Measurements from ENCODE around the gene RNF31.

- no peak for TF ChIP-seq EZH2 (IDR thresholded peaks at IDR 0.05; ENCODE audit: borderline replicate concordance, low read depth, low read length, severe bottlenecking)
- no peak for TF ChIP-seq CTCF (IDR thresholded peaks at IDR 0.05; ENCODE audit: extremely low read depth in 1 of 2, insufficient read depth in 1 of 2, low read depth in 1 of 2, low read length in 2 of 2)
- no peak for TF ChIP-seq JUN (IDR thresholded peaks at IDR 0.05; ENCODE audit: borderline replicate concordance, insufficient read depth, insufficient read length, low read depth)
- no peak for TF ChIP-seq POLR2A (IDR thresholded peaks at IDR 0.05; ENCODE audit: low read depth, low read length)
- no peak for TF ChIP-seq MAX (IDR thresholded peaks at IDR 0.05; ENCODE audit: insufficient read depth, insufficient read length)
- TF ChIP-seq POLR2AphosphoS5 (IDR thresholded peaks at IDR 0.05; ENCODE audit: insufficient read depth, low read depth, low read length): no peak
These were observed 43.1 kb downstream of the RNF31 start for GRCh38 chr14:24190416-24190815.
